IPS-18a (cell line): ENCODE measurements around the gene AGR2.

Experiments used
- H3K27ac ChIP-seq: one replicate; pipeline ENCODE4 v1.5.1; 2013; ENCODE audit warnings: low read length
- H3K27me3 ChIP-seq: one replicate; pipeline ENCODE4 v1.6.1; 2013; ENCODE audit warnings: mild to moderate bottlenecking, low read length; ENCODE audit not compliant: control insufficient read depth, insufficient read depth
- H3K36me3 ChIP-seq: one replicate; pipeline ENCODE4 v1.6.1; 2013; ENCODE audit warnings: low read depth, low read length; ENCODE audit not compliant: control insufficient read depth
- H3K4me1 ChIP-seq: one replicate; pipeline ENCODE4 v1.6.1; 2013; ENCODE audit warnings: low read depth, low read length; ENCODE audit not compliant: control insufficient read depth
- H3K4me3 ChIP-seq: one replicate; pipeline ENCODE4 v1.5.1; 2013; ENCODE audit warnings: low read length
- H3K9ac ChIP-seq: one replicate; pipeline ENCODE4 v1.6.1; 2013; ENCODE audit warnings: mild to moderate bottlenecking, low read length, moderate library complexity
- H3K9me3 ChIP-seq: one replicate; pipeline ENCODE4 v1.6.1; 2013; ENCODE audit warnings: low read depth, low read length; ENCODE audit not compliant: control insufficient read depth

Gene AGR2

DNA sequence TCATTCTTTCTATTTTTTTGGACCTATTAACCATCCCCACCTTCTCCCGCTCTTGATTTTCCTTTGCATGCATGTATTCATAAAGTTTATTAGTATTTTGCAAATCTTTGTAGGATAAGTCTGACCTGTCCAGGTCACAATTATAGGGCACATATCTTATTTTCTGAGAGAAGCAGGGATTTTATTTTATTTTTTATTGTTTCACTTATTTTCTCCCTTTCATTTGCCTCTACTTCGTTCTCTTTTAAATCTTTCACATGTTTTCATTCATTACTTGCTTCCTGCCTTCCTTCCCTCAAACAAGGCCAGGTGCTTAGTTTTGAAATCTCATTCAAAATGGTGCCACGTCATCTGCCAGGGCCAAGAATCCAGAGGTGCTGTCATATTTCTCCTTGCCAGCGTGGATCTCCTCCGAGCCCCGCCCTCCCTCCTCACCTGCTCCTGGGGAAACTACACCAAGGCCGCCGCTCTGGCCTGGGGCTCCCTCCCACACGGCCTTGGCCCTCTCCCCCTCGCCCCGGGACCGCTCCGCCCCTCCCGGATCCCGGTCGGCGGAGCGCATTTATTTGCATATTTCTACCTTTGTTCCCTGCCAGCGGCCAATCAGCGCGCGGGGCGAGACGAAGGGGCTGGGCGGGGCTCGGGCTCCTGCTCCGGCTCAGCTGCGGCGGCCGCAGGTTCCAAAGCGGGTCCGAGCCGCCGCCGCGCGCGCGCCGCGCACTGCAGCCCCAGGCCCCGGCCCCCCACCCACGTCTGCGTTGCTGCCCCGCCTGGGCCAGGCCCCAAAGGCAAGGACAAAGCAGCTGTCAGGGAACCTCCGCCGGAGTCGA is 51.5 kb downstream of the AGR2 start, which contains the start of gene TSPAN13:
TSS of gene TSPAN13 (plus strand) at position 654 of the 830 bp plus-strand sequence. CDS start 213 bp downstream, outside the sequence.
- H3K36me3 ChIP-seq = no peaks in the 10 kb centered on the region
- H3K9me3 ChIP-seq = no peaks in the 10 kb centered on the region
- H3K4me3 ChIP-seq = peak within 1 kb of the TSS; percentile 91
- H3K4me1 ChIP-seq = peaks cover 11% of the 10 kb centered on the region
- H3K27ac ChIP-seq = no peak within 1 kb of the TSS
- H3K27me3 ChIP-seq = peaks cover 13% of the 10 kb centered on the region
- H3K9ac ChIP-seq = peak within 1 kb of the TSS; percentile 79

- H3K27ac ChIP-seq = no peak overlapping the region
These were observed 57.7 kb downstream of the AGR2 start for GRCh38 chr7:16747102-16747501.

GRCh38 chr7:16745645-16746044 is 59.2 kb downstream of the AGR2 start:
- no peak overlapping the region for H3K4me3 ChIP-seq
- no peaks in the 10 kb centered on the region for H3K9me3 ChIP-seq
- peaks cover 15% of the 10 kb centered on the region for H3K4me1 ChIP-seq
- H3K9ac ChIP-seq = no peak overlapping the region
- H3K36me3 ChIP-seq = no peaks in the 10 kb centered on the region
- H3K27ac ChIP-seq = no peak overlapping the region
- no peaks in the 10 kb centered on the region for H3K27me3 ChIP-seq

More at GRCh38 chr7:16747102-16747501, 57.7 kb downstream of the AGR2 start:
- H3K4me1 ChIP-seq = peaks cover 15% of the 10 kb centered on the region
- H3K36me3 ChIP-seq = no peaks in the 10 kb centered on the region
- no peaks in the 10 kb centered on the region for H3K9me3 ChIP-seq
- no peaks in the 10 kb centered on the region for H3K27me3 ChIP-seq
- no peak overlapping the region for H3K4me3 ChIP-seq
- H3K9ac ChIP-seq = no peak overlapping the region

GRCh38 chr7:16744518-16745250 is 60.1 kb downstream of the AGR2 start:
- H3K9me3 ChIP-seq = no peaks in the 10 kb centered on the region
- H3K27me3 ChIP-seq = no peaks in the 10 kb centered on the region
- H3K27ac ChIP-seq = no peak overlapping the region
- H3K4me1 ChIP-seq = peaks cover 15% of the 10 kb centered on the region
- no peak overlapping the region for H3K9ac ChIP-seq
- H3K4me3 ChIP-seq = no peak overlapping the region
- H3K36me3 ChIP-seq = no peaks in the 10 kb centered on the region

GRCh38 chr7:16743236-16743635 is 61.6 kb downstream of the AGR2 start:
- Histone ChIP-seq H3K36me3 (no peaks in the 10 kb centered on the region), H3K27ac (no peak overlapping the region), H3K4me1 (peaks cover 15% of the 10 kb centered on the region), H3K9me3 (no peaks in the 10 kb centered on the region), H3K4me3 (no peak overlapping the region), H3K9ac (no peak overlapping the region), H3K27me3 (no peaks in the 10 kb centered on the region)

DNA sequence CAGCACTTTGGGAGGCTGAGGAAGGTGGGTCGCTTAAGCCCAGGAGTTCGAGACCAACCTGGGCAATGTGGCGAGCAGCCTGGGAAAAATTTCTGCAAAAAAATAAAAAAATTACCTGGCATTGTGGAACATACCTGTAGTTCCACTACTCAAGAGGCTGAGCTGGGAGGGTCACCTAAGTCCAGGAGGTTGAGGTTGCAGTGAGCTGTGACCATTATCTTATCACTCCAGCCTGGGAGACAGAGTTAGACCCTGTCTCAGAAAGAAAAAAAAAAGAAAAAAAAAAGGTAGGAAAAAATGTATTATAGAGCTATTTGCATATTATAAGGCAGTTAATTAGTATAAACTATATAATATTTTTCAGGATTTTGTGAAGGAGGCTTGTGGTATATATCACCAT is 62.3 kb downstream of the AGR2 start:
- Histone ChIP-seq H3K4me1 (peaks cover 18% of the 10 kb centered on the region), H3K36me3 (no peaks in the 10 kb centered on the region), H3K27ac (no peak overlapping the region), H3K27me3 (no peaks in the 10 kb centered on the region), H3K4me3 (no peak overlapping the region), H3K9me3 (no peaks in the 10 kb centered on the region), H3K9ac (no peak overlapping the region)
